GM12878 (cell line): ENCODE data around the gene ACO1. TPM values are rescaled to one million over a fixed set of nuclear protein-coding genes. Genes with fewer than 3 reads are reported as not detected.

Experiments
- ATAC-seq: fragments of 200-7000 bp; cut with Tn5 transposase; 3 replicates; pipeline ENCODE4 v1.9.1; 2020; ENCODE audit warnings: mild to moderate bottlenecking, moderate library complexity
- BruUV-seq: library from RNA; stranded (reverse); fragments of 400-500 nt; replicated peaks from 2 replicates; lab custom pipeline; 2021; lab: Mats Ljungman, UMichigan
- CTCF ChIA-PET: fragments of 300-600 bp; sonication (Branson Sonifier 250); formaldehyde crosslinking; extraction: SDS; loops from one replicate; lab custom pipeline; 2021; ENCODE audit warnings: inconsistent platforms; lab: Yijun Ruan, JAX
- POLR2A ChIA-PET: fragments of 350-600 bp; formaldehyde crosslinking; extraction: SDS; loops from one replicate; lab custom pipeline; 2021; ENCODE audit warnings: inconsistent platforms; lab: Charles Lee
- RAD21 ChIA-PET: fragments of 300-600 bp; sonication (Branson Sonifier 250); formaldehyde crosslinking; loops from one replicate; lab custom pipeline; 2023; ENCODE audit warnings: antibody characterized with exemption; ENCODE audit not compliant: unreplicated experiment; lab: Charles Lee
- SMC1A ChIA-PET: fragments of 300-600 bp; sonication (Branson Sonifier 250); formaldehyde crosslinking; loops from one replicate; lab custom pipeline; 2023; ENCODE audit not compliant: unreplicated experiment, uncharacterized antibody; lab: Charles Lee
- DNase-seq: peaks from one replicate; pipeline ENCODE4 v3.0.0-alpha.2; 2011; ENCODE audit warnings: low read depth, low spot score
- FAIRE-seq: peaks from 3 replicates; lab custom pipeline; 2011; peaks lifted over from hg19 to GRCh38; lab: Jason Lieb, UNC
- H2AFZ ChIP-seq: 2 replicates; pipeline ENCODE4 v1.6.0; 2011; ENCODE audit warnings: low read depth, low read length, control low read depth; ENCODE audit not compliant: control insufficient read depth
- H3K27ac ChIP-seq: 2 replicates; pipeline ENCODE4 v1.5.1; 2011; ENCODE audit warnings: control low read depth; ENCODE audit not compliant: control insufficient read depth, insufficient read depth
- H3K27me3 ChIP-seq, 2 experiments: replicated peaks in 1 of 2; 2 replicates each; pipeline versions ENCODE4 v1.6.0 to v1.6.1; 2011; ENCODE audit warnings: low read length in 1 of 2; ENCODE audit not compliant: control insufficient read depth in 2 of 2, insufficient read depth in 2 of 2
- H3K36me3 ChIP-seq, 2 experiments: 2 replicates each; pipeline ENCODE4 v1.5.1; 2011; ENCODE audit warnings: low read length in 1 of 2; ENCODE audit not compliant: control insufficient read depth in 2 of 2, insufficient read depth in 2 of 2
- H3K4me1 ChIP-seq: 2 replicates; pipeline ENCODE4 v1.6.1; 2011; ENCODE audit warnings: mild to moderate bottlenecking, low read length, moderate library complexity, mixed read lengths; ENCODE audit not compliant: control insufficient read depth, insufficient read depth
- H3K4me2 ChIP-seq: 2 replicates; pipeline ENCODE4 v1.6.0; 2011; ENCODE audit warnings: control low read depth; ENCODE audit not compliant: control insufficient read depth, insufficient read depth
- H3K4me3 ChIP-seq: fragments of 200-600 bp; sonication (generic); 2 replicates; pipeline ENCODE4 v1.5.1; 2016
- H3K79me2 ChIP-seq: 2 replicates; pipeline ENCODE4 v1.6.0; 2011; ENCODE audit warnings: low read length; ENCODE audit not compliant: control insufficient read depth, insufficient read depth
- H3K9ac ChIP-seq: 2 replicates; pipeline ENCODE4 v1.8.0; 2011; ENCODE audit warnings: low read length, control low read depth, mixed read lengths; ENCODE audit not compliant: control insufficient read depth, insufficient read depth
- H3K9me3 ChIP-seq: replicated peaks from 3 replicates; pipeline ENCODE4 v1.5.1; 2011; ENCODE audit warnings: mild to moderate bottlenecking, low read length; ENCODE audit not compliant: control insufficient read depth, insufficient read depth
- H4K20me1 ChIP-seq: 2 replicates; pipeline ENCODE4 v1.6.0; 2011; ENCODE audit not compliant: control insufficient read depth, insufficient read depth
- BHLHE40 ChIP-seq, 2 experiments: fragments of 450-650 bp in 1 of 2; IDR thresholded peaks; 2 replicates each; pipeline ENCODE4 v1.6.1; 2011 to 2017; ENCODE audit warnings: low read depth in 2 of 2, borderline replicate concordance in 1 of 2, improper control_type of control experiment in 1 of 2, low read length in 1 of 2, mild to moderate bottlenecking in 1 of 2
- BMI1 ChIP-seq: fragments of 450-650 bp; IDR thresholded peaks from 2 replicates; pipeline ENCODE4 v1.6.1; 2016; ENCODE audit warnings: mild to moderate bottlenecking, moderate library complexity, borderline replicate concordance
- CEBPZ ChIP-seq: fragments of 150-350 bp; IDR thresholded peaks from 2 replicates; pipeline ENCODE4 v1.6.1; 2016; ENCODE audit warnings: low read depth, low read length
- CHD1 ChIP-seq: IDR thresholded peaks from 2 replicates; pipeline ENCODE4 v1.6.1; 2012; ENCODE audit warnings: low read depth, low read length, improper control_type of control experiment
- ELK1 ChIP-seq: IDR thresholded peaks from 2 replicates; pipeline ENCODE4 v1.6.1; 2012; ENCODE audit warnings: low read depth, low read length, improper control_type of control experiment
- JUNB ChIP-seq: IDR thresholded peaks from 2 replicates; pipeline ENCODE4 v1.6.1; 2016; ENCODE audit warnings: antibody characterized with exemption, mild to moderate bottlenecking
- KAT2A ChIP-seq: conservative IDR thresholded peaks from 2 replicates; pipeline ENCODE4 v1.6.1; 2011; ENCODE audit warnings: low read depth, low read length; ENCODE audit not compliant: control insufficient read depth
- NR2F1 ChIP-seq: fragments of 450-650 bp; conservative IDR thresholded peaks from 2 replicates; pipeline ENCODE4 v1.6.1; 2017; ENCODE audit warnings: mild to moderate bottlenecking
- POLR2A ChIP-seq: IDR thresholded peaks from 2 replicates; pipeline ENCODE4 v1.6.1; 2011; ENCODE audit warnings: low read depth, mild to moderate bottlenecking, low read length
- POLR2AphosphoS5 ChIP-seq: IDR thresholded peaks from 2 replicates; pipeline ENCODE4 v1.6.1; 2011; ENCODE audit warnings: mild to moderate bottlenecking, low read length, inconsistent platforms
- SPI1 ChIP-seq: IDR thresholded peaks from 2 replicates; pipeline ENCODE4 v1.6.1; 2011; ENCODE audit warnings: low read depth, mild to moderate bottlenecking, low read length, moderate library complexity, borderline replicate concordance; ENCODE audit not compliant: insufficient read depth
- STAT3 ChIP-seq: IDR thresholded peaks from 2 replicates; pipeline ENCODE4 v1.6.1; 2011; ENCODE audit warnings: low read depth, low read length, improper control_type of control experiment
- TAF1 ChIP-seq: IDR thresholded peaks from 2 replicates; pipeline ENCODE4 v1.6.1; 2011; ENCODE audit warnings: mild to moderate bottlenecking, low read depth, low read length, borderline replicate concordance
- ZBTB40 ChIP-seq: fragments of 450-650 bp; IDR thresholded peaks from 2 replicates; pipeline ENCODE4 v1.6.1; 2016; ENCODE audit warnings: mild to moderate bottlenecking, moderate library complexity, borderline replicate concordance
- ZZZ3 ChIP-seq: IDR thresholded peaks from 2 replicates; pipeline ENCODE4 v1.6.1; 2011; ENCODE audit warnings: low read depth; ENCODE audit not compliant: control insufficient read depth, insufficient read length
- WGBS: methylation state at CpG from one replicate; pipeline ENCODE4 v1.1.6; 2016; ENCODE audit warnings: low lambda C conversion rate; ENCODE audit not compliant: insufficient replicate concordance, insufficient coverage; ENCODE audit errors: missing lambda C conversion rate; 5-methylcytosine and 5-hydroxymethylcytosine counted together
- in situ Hi-C: fragments of 300-500 bp; cut with MboI; formaldehyde crosslinking; loops from 9 replicates; pipeline ENCODE4 v1.14.3; 2018; ENCODE audit warnings: mixed read lengths
- intact Hi-C: fragments of 100-400 bp; cut with micrococcal nuclease; formaldehyde crosslinking; loops from one replicate; pipeline ENCODE4 v1.14.2; 2022; ENCODE audit not compliant: unreplicated experiment
- polyA plus RNA-seq, 11 experiments: library from polyadenylated mRNA; depleted of rRNA in 4 of 11; unstranded in 6 of 11; stranded (reverse) in 5 of 11; fragments of >200 nt; fragmentation: Nextera tagmentation in 4 of 11; fragmentation: Illumina TruSeq in 1 of 11; extraction: Ambion mirVana in 4 of 11; extraction: Trizol in 1 of 11; gene quantifications; 1 replicate in 1 of 11; 2 replicates in 10 of 11; pipeline versions ENCODE4 v1.2.1 to v1.2.3, GENCODE V29; 2011 to 2016; ENCODE audit warnings: inconsistent platforms in 2 of 11, missing spikeins in 2 of 11, low read depth in 1 of 11
- total RNA-seq, 4 experiments: library from RNA; depleted of rRNA in 3 of 4; stranded (reverse); fragments of >200 nt in 3 of 4; fragmentation: Illumina TruSeq in 1 of 4; extraction: Trizol in 1 of 4; gene quantifications; 2 replicates each; pipeline versions ENCODE4 v1.2.1 to v1.2.3, GENCODE V29; 2013 to 2021

Gene ACO1
- total and polyA plus RNA-seq, 10 of the 15 experiments (the other 5 are each of a cell fraction or from before 2014, with no cell fraction given), result 0.21 to 6.5 (median 3.3) TPM

GRCh38 chr9:32502464-32502863, 118.0 kb downstream of the ACO1 start (continued):
- no peak for TF ChIP-seq CEBPZ
- no peak for TF ChIP-seq ZZZ3
- TF ChIP-seq NR2F1, result no peak
- TF ChIP-seq CHD1, result no peak
- no peak for TF ChIP-seq TAF1
- no peak for TF ChIP-seq KAT2A

GRCh38 chr9:32503008-32503407, 118.6 kb downstream of the ACO1 start:
- RAD21 ChIA-PET, result no interaction called here
- in situ Hi-C loops, result no loop called here
- no peak for FAIRE-seq
- H3K9ac ChIP-seq, result no peak overlapping the region
- no TSS peak for BruUV-seq
- H3K9me3 ChIP-seq, result no peaks in the 10 kb centered on the region; the same call in 2 of the 3 replicates
- H3K27ac ChIP-seq, result no peak overlapping the region
- H4K20me1 ChIP-seq, result no peaks in the 10 kb centered on the region
- 0 out of 4 replicates have a peak, but pooled peaks cover 0 to 2% of the 10 kb centered on the region in 2 experiments for H3K36me3 ChIP-seq
- H2AFZ ChIP-seq, result no peak overlapping the region
- SMC1A ChIA-PET, result interaction anchor here (1.4 kb wide), 1 partner anchor 10 kb away, joined by 3 read pairs; no protein-coding TSS in a partner anchor
- H3K27me3 ChIP-seq, result no peaks in the 10 kb centered on the region
- no peaks in the 10 kb centered on the region for H3K79me2 ChIP-seq
- POLR2A ChIA-PET, result no interaction called here
- no peaks in the 10 kb centered on the region for H3K4me1 ChIP-seq
- intact Hi-C loops, result no loop called here
- no peak for ATAC-seq
- H3K4me2 ChIP-seq, result no peak overlapping the region
- no peak overlapping the region for H3K4me3 ChIP-seq
- CTCF ChIA-PET, result interaction anchor here (0.6 to 1.3 kb wide), 2 partner anchors 78 to 124 kb away, joined by 3 to 4 read pairs; no protein-coding TSS in a partner anchor
- WGBS, result 73% methylated on average over 3 of the region's 3 CpGs
- no peak for DNase-seq
- TF ChIP-seq STAT3 (no peak), BMI1 (no peak), ELK1 (no peak), POLR2A (no peak), ZBTB40 (no peak), BHLHE40 (IDR thresholded peaks at IDR 0.05; ENCODE audit: borderline replicate concordance in 1 of 2, low read depth in 2 of 2, low read length in 1 of 2) (no peak), POLR2AphosphoS5 (no peak), JUNB (no peak), SPI1 (no peak)
